B cell (primary cell): ENCODE measurements around the gene SLC38A1.

Experiments
- EZH2 ChIP-seq: IDR thresholded peaks from 2 replicates; pipeline ENCODE4 v1.6.1; 2012; ENCODE audit warnings: borderline replicate concordance, low read depth, mild to moderate bottlenecking, moderate library complexity, low read length; ENCODE audit not compliant: insufficient read depth, poor library complexity, severe bottlenecking
- TF ChIP-seq, protein P1 (sequence below): fragments of 200-600 bp; IDR thresholded peaks from one replicate; pipeline ENCODE4 v1.8.0; 2022; ENCODE audit warnings: antibody characterized with exemption, mild to moderate bottlenecking

DNA sequence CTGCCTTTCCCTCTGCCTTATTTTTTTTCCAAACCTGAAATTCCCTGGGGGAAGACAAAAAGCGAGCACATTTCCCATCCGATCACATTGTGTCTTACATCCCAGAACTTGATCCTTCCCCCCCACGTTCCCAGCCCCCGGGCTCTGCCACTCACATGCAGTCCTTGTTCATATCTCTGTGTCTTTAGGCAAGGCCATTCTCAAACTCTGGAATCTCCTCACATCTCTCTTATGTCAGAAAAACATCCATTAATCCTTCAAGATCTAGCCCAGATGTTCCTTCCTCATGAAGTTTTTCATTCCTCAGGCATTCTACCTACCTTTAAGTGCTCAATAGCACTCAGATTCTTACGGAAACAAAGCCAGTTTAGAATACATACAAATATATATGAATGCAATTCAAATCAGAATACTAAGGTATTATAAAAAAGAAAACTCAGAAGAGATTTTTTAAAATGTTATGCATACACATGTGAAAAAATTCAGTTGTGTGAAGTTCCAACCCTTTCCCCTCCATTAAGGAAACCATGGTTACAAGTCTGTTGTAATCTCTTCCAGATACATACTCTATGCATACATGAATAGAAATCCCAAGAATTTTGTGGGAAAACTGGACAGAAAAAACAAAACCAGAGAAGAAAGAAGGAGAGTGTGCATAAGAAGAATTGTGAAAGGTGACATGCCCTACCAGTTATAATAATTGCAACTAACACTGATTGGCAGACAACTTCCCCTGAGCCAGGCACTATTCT is 120.3 kb downstream of the SLC38A1 start:
- TF ChIP-seq, protein P1, sequence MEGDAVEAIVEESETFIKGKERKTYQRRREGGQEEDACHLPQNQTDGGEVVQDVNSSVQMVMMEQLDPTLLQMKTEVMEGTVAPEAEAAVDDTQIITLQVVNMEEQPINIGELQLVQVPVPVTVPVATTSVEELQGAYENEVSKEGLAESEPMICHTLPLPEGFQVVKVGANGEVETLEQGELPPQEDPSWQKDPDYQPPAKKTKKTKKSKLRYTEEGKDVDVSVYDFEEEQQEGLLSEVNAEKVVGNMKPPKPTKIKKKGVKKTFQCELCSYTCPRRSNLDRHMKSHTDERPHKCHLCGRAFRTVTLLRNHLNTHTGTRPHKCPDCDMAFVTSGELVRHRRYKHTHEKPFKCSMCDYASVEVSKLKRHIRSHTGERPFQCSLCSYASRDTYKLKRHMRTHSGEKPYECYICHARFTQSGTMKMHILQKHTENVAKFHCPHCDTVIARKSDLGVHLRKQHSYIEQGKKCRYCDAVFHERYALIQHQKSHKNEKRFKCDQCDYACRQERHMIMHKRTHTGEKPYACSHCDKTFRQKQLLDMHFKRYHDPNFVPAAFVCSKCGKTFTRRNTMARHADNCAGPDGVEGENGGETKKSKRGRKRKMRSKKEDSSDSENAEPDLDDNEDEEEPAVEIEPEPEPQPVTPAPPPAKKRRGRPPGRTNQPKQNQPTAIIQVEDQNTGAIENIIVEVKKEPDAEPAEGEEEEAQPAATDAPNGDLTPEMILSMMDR = no peak
- no peak for TF ChIP-seq EZH2
